Thoracic aorta (tissue), 2 donors: ENCODE results near the gene SNX27. TPM values are rescaled to one million over a fixed set of nuclear protein-coding genes. Genes with fewer than 3 reads are reported as not detected.

Experiments
- ATAC-seq: fragments of 150-250 bp; one replicate; pipeline ENCODE4 v1.8.0; 2017; ENCODE audit warnings: low read depth; ENCODE audit not compliant: insufficient number of reproducible peaks, low FRiP score
- DNase-seq: peaks from one replicate; pipeline ENCODE4 v3.0.0-alpha.2; 2020; ENCODE audit warnings: low spot score
- H3K27ac ChIP-seq, 2 donors: fragments of 200-600 bp; sonication (generic); 1 replicate in 1 of 2; 2 replicates in 1 of 2; pipeline ENCODE4 v1.5.1; 2016; ENCODE audit warnings: mild to moderate bottlenecking in 2 of 2, moderate library complexity in 2 of 2
- H3K27me3 ChIP-seq: fragments of 200-600 bp; sonication (generic); replicated peaks from 2 replicates; pipeline ENCODE4 v1.6.0; 2016; ENCODE audit warnings: mild to moderate bottlenecking; ENCODE audit not compliant: insufficient read depth
- H3K36me3 ChIP-seq: fragments of 200-600 bp; sonication (generic); one replicate; pipeline ENCODE4 v1.5.1; 2016
- H3K4me1 ChIP-seq, 2 donors: fragments of 200-600 bp; sonication (generic); 1 replicate in 1 of 2; 2 replicates in 1 of 2; pipeline versions ENCODE4 v1.5.1 to v1.6.0; 2016; ENCODE audit warnings: low read depth in 2 of 2, mild to moderate bottlenecking in 1 of 2; ENCODE audit not compliant: control insufficient read depth in 1 of 2
- H3K4me3 ChIP-seq: fragments of 200-600 bp; sonication (generic); 2 replicates; pipeline ENCODE4 v1.5.1; 2016; ENCODE audit warnings: mild to moderate bottlenecking
- H3K9me3 ChIP-seq: fragments of 200-600 bp; sonication (generic); 2 replicates; pipeline ENCODE4 v1.5.1; 2016
- total RNA-seq, 2 donors: library from RNA; depleted of rRNA; stranded (reverse); fragments of >200 nt; gene quantifications; one replicate each; pipeline versions ENCODE4 v1.1.0 to v1.2.3, GENCODE V29; 2016
- TF ChIP-seq, protein P1 (sequence below): fragments of 200-600 bp; sonication (generic); IDR thresholded peaks from one replicate; pipeline ENCODE4 v1.5.1; 2019; ENCODE audit warnings: antibody characterized with exemption

SNX27 gene
- total RNA-seq, 2 donors from 2014 or later, result 25.6 to 46.7 TPM

GRCh38 chr1:151714820-151715725 is 103.2 kb downstream of the SNX27 start:
- no peaks in the 10 kb centered on the region for H3K27me3 ChIP-seq
- no peak for ATAC-seq

GRCh38 chr1:151715726-151716404 is 104.0 kb downstream of the SNX27 start:
- H3K27ac ChIP-seq, result no peak overlapping the region
- H3K4me1 ChIP-seq, result peaks cover 3 to 27% of the 10 kb centered on the region in 2 donors
- ATAC-seq (no peak), DNase-seq (no peak)
- no peak overlapping the region for H3K4me3 ChIP-seq
- no peaks in the 10 kb centered on the region for H3K9me3 ChIP-seq
- H3K27me3 ChIP-seq, result no peaks in the 10 kb centered on the region
- TF ChIP-seq, protein P1, sequence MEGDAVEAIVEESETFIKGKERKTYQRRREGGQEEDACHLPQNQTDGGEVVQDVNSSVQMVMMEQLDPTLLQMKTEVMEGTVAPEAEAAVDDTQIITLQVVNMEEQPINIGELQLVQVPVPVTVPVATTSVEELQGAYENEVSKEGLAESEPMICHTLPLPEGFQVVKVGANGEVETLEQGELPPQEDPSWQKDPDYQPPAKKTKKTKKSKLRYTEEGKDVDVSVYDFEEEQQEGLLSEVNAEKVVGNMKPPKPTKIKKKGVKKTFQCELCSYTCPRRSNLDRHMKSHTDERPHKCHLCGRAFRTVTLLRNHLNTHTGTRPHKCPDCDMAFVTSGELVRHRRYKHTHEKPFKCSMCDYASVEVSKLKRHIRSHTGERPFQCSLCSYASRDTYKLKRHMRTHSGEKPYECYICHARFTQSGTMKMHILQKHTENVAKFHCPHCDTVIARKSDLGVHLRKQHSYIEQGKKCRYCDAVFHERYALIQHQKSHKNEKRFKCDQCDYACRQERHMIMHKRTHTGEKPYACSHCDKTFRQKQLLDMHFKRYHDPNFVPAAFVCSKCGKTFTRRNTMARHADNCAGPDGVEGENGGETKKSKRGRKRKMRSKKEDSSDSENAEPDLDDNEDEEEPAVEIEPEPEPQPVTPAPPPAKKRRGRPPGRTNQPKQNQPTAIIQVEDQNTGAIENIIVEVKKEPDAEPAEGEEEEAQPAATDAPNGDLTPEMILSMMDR, result no peak
- H3K36me3 ChIP-seq, result no peaks in the 10 kb centered on the region

More at GRCh38 chr1:151714820-151715725, 103.2 kb downstream of the SNX27 start:
- Histone ChIP-seq H3K27ac (no peak overlapping the region), H3K36me3 (no peaks in the 10 kb centered on the region), H3K9me3 (no peaks in the 10 kb centered on the region), H3K4me3 (no peak overlapping the region), H3K4me1 (peaks cover 3 to 21% of the 10 kb centered on the region in 2 donors)
- no peak for DNase-seq
- TF ChIP-seq, protein P1, result no peak

GRCh38 chr1:151716405-151716762 is 104.5 kb downstream of the SNX27 start:
- no peak for DNase-seq
- TF ChIP-seq, protein P1, result no peak
- Histone ChIP-seq H3K9me3 (no peaks in the 10 kb centered on the region), H3K4me1 (peaks cover 3 to 28% of the 10 kb centered on the region in 2 donors), H3K27me3 (no peaks in the 10 kb centered on the region), H3K27ac (no peak overlapping the region), H3K36me3 (no peaks in the 10 kb centered on the region), H3K4me3 (no peak overlapping the region)
- no peak for ATAC-seq

DNA sequence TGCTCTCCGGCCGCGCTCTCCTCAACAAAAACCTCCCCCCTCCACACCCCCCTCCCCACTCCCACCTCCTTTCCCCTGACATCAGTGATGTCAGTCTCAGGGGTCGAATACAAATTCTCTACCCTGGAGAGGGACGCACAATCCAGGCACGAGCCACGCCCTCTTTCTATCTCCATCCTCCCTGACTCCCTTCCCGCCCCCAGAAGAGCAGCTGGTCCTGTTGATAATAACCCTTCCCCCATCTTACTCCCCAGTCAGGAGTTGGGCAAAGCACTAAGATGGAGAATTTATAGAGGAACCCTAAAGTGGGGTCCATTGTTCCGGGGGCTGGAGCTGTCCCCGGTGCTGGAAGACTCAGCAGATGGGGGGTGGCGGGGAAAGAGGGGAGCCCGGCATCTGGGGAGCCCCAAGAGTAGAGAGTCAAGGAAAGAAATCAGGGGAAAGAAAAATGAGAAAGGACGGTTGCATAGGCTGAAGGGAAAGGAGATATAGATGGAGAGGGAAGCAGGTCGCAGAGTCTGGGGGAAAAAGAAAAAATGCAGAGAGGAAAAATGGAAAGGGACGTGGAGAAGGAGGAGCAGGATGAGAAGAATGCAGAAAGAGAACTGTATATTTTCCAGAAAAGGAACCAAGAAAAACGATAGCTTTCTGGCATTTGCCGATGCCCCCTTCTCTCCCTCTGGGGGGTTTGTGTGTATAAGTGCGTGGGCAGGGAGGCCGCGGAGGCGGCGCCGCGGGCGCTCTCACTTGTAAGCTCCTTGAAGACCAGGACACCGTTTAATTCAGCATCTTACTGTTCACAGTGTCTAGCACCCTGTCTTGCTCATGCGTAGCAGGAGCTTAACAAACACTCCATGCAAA is 105.2 kb downstream of the SNX27 start, which contains the start of gene CELF3:
Gene CELF3 (minus strand): TSS at position 33 of the 861 bp plus-strand sequence. CDS start 783 bp downstream, outside the sequence.
- Histone ChIP-seq H3K27me3 (no peaks in the 10 kb centered on the region), H3K4me1 (peaks cover 8 to 34% of the 10 kb centered on the region in 2 donors), H3K4me3 (peak within 1 kb of the TSS; percentile 49), H3K36me3 (no peaks in the 10 kb centered on the region), H3K9me3 (no peaks in the 10 kb centered on the region), H3K27ac (no peak within 1 kb of the TSS)
- DNase-seq, result no peak
- no peak for ATAC-seq
- TF ChIP-seq, protein P1, result no peak
